T-helper 17 cell (primary cell): ENCODE data around the gene CXCR6. TPM values are rescaled to one million over a fixed set of nuclear protein-coding genes. Genes with fewer than 3 reads are reported as not detected.

ENCODE experiments used
- ATAC-seq: fragments of 150-1000 bp; cut with Tn5 transposase; 2 replicates; pipeline ENCODE4 v1.10.0; 2021; ENCODE audit warnings: mild to moderate bottlenecking, moderate library complexity
- DNase-seq, 3 donors: peaks; one replicate each; pipeline versions ENCODE4 v3.0.0 to v3.0.0-alpha.2; 2020 to 2021
- H3K9me3 ChIP-seq: one replicate; pipeline ENCODE4 v1.7.0; 2013; ENCODE audit warnings: low read length, mild to moderate bottlenecking; ENCODE audit not compliant: control insufficient read depth, poor library complexity, severe bottlenecking
- H3K27ac Mint-ChIP-seq: one replicate; pipeline ENCODE4 v1.8.0; 2022; ENCODE audit warnings: mild to moderate bottlenecking, moderate library complexity, mixed read lengths
- H3K27me3 Mint-ChIP-seq: one replicate; pipeline ENCODE4 v1.8.0; 2022; ENCODE audit warnings: mixed read lengths
- H3K36me3 Mint-ChIP-seq: one replicate; pipeline ENCODE4 v1.8.0; 2022; ENCODE audit warnings: low read depth, mixed read lengths
- H3K4me1 Mint-ChIP-seq: one replicate; pipeline ENCODE4 v1.8.0; 2022; ENCODE audit warnings: mild to moderate bottlenecking, mixed read lengths
- H3K4me3 Mint-ChIP-seq: one replicate; pipeline ENCODE4 v1.8.0; 2022; ENCODE audit warnings: mild to moderate bottlenecking, moderate library complexity, mixed read lengths
- total RNA-seq, 4 donors: library from RNA in 2 of 4; stranded (reverse) in 2 of 4; gene quantifications; one replicate each; pipeline ENCODE4 v1.2.3 and lab custom pipeline; 2022 to 2026

Gene CXCR6
- total RNA-seq, 2 donors from 2014 or later = 2.0 to 4.4 TPM

DNA sequence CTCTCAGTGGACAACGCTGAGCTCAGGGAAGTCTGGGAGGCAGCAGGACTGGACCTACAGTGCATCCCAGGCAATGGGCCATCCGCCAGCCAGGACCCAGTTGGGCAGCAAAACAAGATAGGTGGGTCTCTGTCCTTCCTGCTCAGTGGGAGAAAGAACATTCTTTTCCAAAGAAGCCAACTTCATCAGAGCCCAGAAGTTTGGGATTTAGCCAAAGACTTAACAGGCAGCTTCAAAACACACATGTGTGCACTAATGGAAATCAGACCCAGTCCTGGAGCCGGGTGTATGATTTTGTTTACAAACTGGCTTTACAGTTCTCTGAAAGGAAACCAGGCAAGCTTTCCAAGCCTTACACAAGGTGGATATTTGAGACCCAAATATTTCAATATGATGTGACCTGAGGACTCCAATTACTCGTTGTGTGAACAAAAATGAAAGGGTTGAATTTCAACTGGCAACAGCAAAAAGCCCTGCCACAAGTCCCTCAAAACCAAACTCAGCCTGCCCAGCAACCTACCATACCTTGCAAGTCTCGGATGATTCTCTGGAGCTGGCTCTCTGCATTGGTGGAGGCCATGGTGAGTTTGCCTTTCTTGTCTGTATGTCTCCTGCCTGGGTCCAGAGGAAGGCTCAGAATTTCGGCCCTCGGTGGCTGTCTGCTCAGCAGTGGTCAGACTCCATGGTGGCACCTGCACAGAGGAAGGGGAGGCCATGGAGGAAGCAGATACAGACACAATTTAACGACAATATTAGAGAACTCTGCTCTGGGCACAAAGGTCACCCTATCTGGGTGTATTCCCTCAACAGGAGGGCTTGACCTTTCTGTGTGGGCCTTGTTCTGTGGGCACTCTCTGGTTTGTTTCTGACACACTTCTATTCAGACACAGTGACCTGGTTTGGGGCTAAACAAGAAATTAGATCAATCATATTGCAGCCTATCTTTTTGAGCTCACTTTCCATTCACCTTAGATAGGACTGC is 41.4 kb downstream of the CXCR6 start:
- no peaks in the 10 kb centered on the region for H3K9me3 ChIP-seq
- ATAC-seq (no peak), DNase-seq (no peak)
- H3K4me1 Mint-ChIP-seq = peaks cover 38% of the 10 kb centered on the region
- no peak overlapping the region for H3K4me3 Mint-ChIP-seq
- no peaks in the 10 kb centered on the region for H3K36me3 Mint-ChIP-seq
- no peaks in the 10 kb centered on the region for H3K27me3 Mint-ChIP-seq
- H3K27ac Mint-ChIP-seq = peak overlapping the region; percentile 61

DNA sequence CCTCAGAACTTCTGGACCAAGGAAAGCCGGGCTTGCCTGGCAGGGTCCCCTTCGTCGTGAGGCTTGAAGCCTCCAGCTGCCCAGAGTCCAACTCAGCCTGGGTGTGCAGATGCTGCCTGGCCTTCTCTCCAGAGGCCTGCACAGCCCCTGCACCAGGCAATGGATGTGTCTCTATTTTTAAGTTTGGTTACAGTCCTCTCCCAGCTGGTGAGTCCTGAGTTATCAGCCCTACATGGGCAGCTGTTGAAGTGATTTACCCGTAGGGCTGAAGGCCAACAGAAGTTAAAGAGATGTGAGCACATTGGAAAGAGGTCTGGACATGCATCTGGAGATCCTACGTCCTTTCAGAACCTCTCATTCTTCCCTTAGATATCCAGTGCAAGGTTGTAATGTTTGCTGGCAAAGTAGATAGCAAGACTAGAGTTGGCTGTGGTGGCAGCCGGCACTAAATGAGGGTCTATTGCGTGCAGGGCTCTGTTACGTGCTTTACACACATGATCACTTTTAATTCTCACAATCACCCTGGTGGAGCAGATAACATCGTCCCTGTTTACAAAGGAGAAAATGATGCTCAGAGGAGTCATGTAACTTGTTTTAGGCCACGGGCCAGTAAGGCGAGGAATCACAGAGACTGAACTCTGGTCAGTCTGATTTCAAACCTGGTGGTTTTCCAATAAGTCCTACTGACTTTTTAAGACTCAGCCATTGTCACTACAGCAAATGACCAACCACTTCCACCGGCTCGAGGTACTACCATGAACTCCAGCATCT is 42.5 kb downstream of the CXCR6 start:
- Mint-ChIP-seq H3K36me3 (no peaks in the 10 kb centered on the region), H3K4me3 (no peak overlapping the region), H3K27ac (peak overlapping the region; percentile 91), H3K4me1 (peaks cover 46% of the 10 kb centered on the region), H3K27me3 (no peaks in the 10 kb centered on the region)
- no peaks in the 10 kb centered on the region for H3K9me3 ChIP-seq
- no peak for ATAC-seq
- DNase-seq = no peak

DNA sequence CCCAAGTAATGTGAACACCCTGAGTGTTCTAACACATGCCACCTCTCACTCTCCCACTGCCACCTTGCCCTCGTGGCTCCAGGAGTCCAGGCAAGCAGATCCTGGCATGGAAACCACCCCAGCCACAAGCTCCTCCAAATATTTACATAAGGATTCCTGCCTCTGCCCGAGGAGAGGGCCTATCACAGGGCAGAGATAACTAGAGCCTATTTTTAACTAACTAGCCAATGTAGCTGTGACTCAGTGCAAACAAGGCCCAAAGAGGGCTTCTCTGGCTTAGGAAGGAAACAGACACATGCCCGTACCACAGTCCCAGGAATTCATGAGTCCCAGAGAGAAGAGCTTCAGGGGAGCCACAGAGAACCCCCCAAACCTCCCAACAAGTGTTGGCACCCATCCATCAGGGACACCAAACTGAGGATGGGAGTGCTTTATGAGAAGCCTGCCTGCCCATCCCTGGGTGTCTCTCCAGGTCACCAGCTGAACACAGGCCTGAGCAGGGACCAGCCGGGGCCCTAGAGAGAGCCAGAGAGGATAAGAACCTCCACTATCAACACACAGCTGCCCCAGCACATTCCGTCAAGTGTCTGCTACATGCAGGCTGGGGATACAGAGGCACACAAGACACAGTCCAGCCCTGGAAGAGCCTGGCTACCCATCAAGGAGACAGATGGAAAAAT is 43.2 kb downstream of the CXCR6 start:
- no peaks in the 10 kb centered on the region for H3K9me3 ChIP-seq
- H3K4me3 Mint-ChIP-seq = no peak overlapping the region
- no peak for ATAC-seq
- no peak for DNase-seq
- peak overlapping the region; percentile 91 for H3K27ac Mint-ChIP-seq
- H3K4me1 Mint-ChIP-seq = peaks cover 44% of the 10 kb centered on the region
- no peaks in the 10 kb centered on the region for H3K27me3 Mint-ChIP-seq
- no peaks in the 10 kb centered on the region for H3K36me3 Mint-ChIP-seq

DNA sequence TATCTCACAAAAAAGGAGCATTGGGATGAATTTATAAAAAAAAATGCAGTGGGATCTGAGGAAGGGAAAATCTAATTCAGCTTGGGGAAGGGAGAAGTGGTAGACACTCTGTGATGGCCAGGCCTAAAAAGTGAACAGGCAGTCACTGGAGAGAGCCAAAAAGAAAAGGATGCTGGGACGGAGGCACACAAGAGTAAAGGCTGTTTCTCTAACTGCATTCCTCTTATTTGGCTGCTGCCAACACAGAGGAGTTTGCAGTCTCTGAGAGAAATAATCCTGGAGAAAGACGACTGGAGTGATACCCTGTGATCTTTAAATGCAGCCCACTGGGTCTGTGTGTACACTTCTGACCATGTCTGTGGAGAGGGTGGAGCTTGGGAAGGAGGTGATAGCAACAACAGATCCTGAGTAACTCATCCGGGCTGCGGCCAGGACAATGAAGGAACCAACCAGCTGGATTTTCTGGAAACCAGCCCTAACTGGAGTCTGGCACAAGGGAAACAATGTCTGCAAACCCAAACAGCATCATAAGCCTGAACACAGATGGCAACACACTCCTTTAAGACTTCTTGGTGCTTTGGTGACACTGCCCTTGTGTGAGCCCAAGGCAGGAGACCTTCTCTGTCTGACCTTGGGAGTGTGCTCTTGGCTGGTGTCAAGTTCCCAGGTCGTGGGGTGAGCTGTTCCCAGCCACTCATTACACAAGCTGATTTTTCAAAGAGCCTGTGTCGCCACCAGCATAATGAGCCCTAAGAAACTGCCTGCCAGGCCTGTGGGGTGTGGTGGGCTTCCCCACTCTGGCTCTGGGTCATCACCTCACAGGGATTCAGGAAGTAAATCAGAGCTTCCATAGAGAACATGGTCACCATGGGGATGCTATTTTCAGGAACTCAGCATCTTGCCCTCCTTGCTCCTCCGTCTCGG is 44.4 kb downstream of the CXCR6 start:
- H3K27me3 Mint-ChIP-seq = no peaks in the 10 kb centered on the region
- no peaks in the 10 kb centered on the region for H3K36me3 Mint-ChIP-seq
- peak overlapping the region; percentile 91 for H3K27ac Mint-ChIP-seq
- DNase-seq (no peak), ATAC-seq (no peak)
- peak overlapping the region; percentile 1 for H3K4me3 Mint-ChIP-seq
- no peaks in the 10 kb centered on the region for H3K9me3 ChIP-seq
- peaks cover 56% of the 10 kb centered on the region for H3K4me1 Mint-ChIP-seq

DNA sequence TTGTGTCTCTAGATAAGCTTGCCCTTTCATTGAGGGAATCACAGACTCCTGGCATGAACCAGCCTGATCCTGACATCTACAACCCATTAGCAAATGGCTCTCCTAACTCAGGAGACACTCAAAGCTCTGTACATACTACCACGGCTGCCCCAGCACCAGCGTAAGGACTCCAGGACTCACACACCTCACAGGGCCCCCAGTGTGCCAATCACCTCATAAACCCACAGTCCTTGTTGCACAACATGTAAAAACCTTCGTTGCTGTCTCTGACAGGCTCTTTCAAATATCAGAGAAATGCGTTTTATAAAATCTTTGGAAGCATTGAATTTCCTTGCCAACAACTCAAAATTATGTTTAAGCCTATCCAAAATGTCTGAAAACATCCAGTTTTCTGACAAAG is 45.1 kb downstream of the CXCR6 start:
- Mint-ChIP-seq H3K36me3 (no peaks in the 10 kb centered on the region), H3K27ac (peak overlapping the region; percentile 91), H3K4me1 (peaks cover 60% of the 10 kb centered on the region), H3K4me3 (no peak overlapping the region), H3K27me3 (no peaks in the 10 kb centered on the region)
- no peak for DNase-seq
- no peaks in the 10 kb centered on the region for H3K9me3 ChIP-seq
- ATAC-seq = no peak

DNA sequence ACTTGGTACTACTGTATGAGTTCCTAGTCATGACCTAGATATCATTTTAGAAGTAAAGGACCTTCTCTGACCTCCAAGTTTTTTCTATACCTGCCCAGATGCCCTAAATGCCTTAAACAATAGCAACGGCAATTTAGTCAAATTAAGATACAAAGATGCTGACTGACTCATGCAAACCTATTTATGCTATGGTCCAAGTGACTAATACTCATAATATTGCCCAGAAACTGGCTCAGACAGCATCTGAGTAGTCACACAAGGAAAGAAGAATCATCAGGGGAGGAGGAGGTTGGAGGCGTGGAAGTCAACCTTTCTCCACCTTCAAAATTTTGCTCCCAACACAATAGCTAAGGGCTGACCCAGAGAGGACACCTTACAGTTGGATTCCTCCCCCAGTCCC is 45.5 kb downstream of the CXCR6 start:
- Mint-ChIP-seq H3K27me3 (no peaks in the 10 kb centered on the region), H3K36me3 (no peaks in the 10 kb centered on the region), H3K4me1 (peaks cover 62% of the 10 kb centered on the region), H3K27ac (peak overlapping the region; percentile 91), H3K4me3 (no peak overlapping the region)
- ATAC-seq (no peak), DNase-seq (no peak)
- no peaks in the 10 kb centered on the region for H3K9me3 ChIP-seq

DNA sequence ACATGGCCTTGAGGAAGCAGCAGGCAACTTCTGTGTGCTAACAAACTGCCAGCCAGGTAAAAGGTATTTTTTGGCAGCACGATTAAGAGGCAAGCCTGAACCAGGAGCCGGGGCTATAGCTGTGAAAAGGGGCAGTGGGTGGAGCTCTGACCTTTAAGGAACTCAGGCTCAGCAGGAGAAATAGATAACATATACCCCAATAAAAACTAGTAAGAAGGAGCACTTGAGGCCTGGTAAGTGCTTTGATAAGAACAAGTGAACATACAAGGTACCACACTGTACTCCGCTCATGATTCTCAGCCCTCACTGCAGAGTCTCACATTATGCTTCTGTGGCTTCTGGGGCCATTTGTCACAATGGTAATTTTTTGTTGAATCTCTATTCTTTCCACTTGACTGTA is 46.9 kb downstream of the CXCR6 start:
- Mint-ChIP-seq H3K4me1 (peaks cover 65% of the 10 kb centered on the region), H3K27me3 (no peaks in the 10 kb centered on the region), H3K36me3 (no peaks in the 10 kb centered on the region), H3K27ac (peak overlapping the region; percentile 91), H3K4me3 (no peak overlapping the region)
- ATAC-seq (no peak), DNase-seq (no peak)
- no peaks in the 10 kb centered on the region for H3K9me3 ChIP-seq

DNA sequence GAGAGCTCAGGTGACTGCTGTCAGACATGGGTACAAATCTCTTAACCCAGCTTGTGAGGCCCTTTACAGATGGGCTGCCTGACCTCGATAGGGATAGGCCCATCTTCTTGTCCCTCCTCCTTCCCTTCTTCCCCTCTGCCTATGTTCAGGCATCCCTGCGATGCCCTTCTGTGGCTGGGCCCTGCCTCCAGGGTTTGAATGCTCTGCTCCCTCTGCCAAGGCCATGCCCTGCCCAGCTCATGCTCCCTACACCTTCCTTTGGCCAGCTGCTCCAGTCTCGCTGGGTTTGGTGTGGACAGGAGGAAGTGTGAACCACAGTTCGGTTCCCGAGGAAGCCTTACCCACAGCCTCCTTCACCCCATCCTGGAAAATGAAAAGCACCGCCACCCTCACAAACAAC is 48.1 kb downstream of the CXCR6 start:
- no peaks in the 10 kb centered on the region for H3K36me3 Mint-ChIP-seq
- no peak for DNase-seq
- H3K27ac Mint-ChIP-seq = peak overlapping the region; percentile 79
- no peak for ATAC-seq
- H3K4me3 Mint-ChIP-seq = peak overlapping the region; percentile 51
- no peaks in the 10 kb centered on the region for H3K27me3 Mint-ChIP-seq
- peaks cover 64% of the 10 kb centered on the region for H3K4me1 Mint-ChIP-seq
- no peaks in the 10 kb centered on the region for H3K9me3 ChIP-seq

DNA sequence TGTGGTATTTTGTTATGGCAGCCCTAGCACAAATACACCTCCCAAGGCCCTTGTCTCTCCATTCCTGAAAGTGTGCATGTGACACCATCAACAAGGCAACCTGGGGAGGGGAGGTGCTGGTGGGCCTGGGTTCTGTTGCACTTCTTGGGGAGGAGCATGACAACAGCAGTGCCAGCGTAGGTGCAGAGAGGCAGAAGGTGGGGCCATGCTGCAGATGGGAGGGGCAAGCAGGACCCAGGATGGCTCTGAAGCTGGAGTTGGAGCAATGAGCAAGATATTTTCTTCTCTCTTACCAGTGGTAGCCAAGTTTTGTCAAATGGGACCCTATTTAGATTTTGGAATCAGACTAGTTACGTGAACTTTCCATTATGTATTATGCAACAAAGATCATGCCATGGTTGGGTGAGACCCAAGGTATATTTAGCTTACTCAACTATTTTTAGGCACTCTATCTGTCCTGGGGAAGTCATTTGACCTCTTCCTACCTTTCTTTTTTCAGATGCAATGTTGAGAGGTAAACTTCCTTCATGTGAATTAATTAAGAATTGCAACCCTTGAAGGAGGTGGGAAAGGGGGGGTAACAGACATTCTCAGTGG is 49.0 kb downstream of the CXCR6 start:
- ATAC-seq = no peak
- peak overlapping the region; percentile 79 for H3K27ac Mint-ChIP-seq
- no peak overlapping the region for H3K4me3 Mint-ChIP-seq
- H3K4me1 Mint-ChIP-seq = peaks cover 59% of the 10 kb centered on the region
- no peaks in the 10 kb centered on the region for H3K27me3 Mint-ChIP-seq
- no peak for DNase-seq
- H3K36me3 Mint-ChIP-seq = no peaks in the 10 kb centered on the region
- no peaks in the 10 kb centered on the region for H3K9me3 ChIP-seq

DNA sequence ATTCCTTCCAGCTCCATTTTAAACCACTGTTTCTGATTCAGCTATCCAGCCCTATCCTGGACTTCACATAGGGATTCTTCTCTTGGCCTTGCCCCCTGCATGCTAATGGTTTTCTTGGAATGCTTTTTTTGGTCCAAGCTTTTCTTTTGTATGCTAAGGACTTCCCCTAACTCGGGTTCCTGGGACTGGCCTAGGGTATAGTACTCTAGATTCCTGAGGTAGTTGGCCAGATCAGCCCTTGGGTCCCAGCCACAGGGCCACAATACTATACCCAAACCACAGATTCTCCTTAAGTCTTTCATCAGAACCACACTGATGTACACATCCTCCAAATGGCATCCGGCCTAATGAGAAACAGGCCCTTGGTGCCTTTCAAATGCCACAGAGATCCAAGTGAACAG is 49.6 kb downstream of the CXCR6 start:
- Mint-ChIP-seq H3K27ac (peak overlapping the region; percentile 79), H3K36me3 (no peaks in the 10 kb centered on the region), H3K4me1 (peaks cover 55% of the 10 kb centered on the region), H3K4me3 (peak overlapping the region; percentile 64), H3K27me3 (no peaks in the 10 kb centered on the region)
- ATAC-seq (no peak), DNase-seq (no peak)
- no peaks in the 10 kb centered on the region for H3K9me3 ChIP-seq

DNA sequence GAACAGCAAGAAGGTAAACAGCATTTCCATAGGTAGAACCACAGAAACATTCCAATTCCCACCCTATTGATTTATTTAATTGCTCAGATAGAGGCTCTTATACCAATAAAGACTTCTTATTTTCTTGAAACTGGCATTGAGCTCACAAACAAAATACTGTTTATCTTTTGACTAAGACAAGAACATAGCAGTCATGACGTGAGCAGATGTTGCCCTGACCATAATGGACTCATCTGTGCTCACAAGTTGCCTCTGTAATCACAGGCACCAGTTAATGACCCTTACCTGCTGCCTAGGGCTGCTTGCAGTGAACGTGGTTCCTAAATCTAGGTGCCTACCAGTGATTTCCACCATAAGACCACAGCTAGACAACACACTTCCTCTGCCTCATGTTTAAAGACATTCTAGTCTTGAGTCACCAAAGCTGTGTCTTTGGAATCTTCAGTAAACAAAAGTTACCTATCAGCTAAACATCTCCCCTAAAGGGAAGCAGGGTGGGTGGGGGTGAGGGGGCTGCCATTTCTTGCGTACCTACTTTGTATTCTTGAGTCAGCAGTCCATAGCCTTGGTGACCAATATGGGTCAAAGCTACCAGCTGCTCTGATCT is 50.3 kb downstream of the CXCR6 start:
- ATAC-seq = peak; percentile 59
- no peaks in the 10 kb centered on the region for H3K9me3 ChIP-seq
- Mint-ChIP-seq H3K36me3 (no peaks in the 10 kb centered on the region), H3K27ac (peak overlapping the region; percentile 79), H3K4me3 (peak overlapping the region; percentile 64), H3K4me1 (peaks cover 51% of the 10 kb centered on the region), H3K27me3 (no peaks in the 10 kb centered on the region)
- peak in 2 of 3 donors; percentile 16 to 55 for DNase-seq
